Measurements from ENCODE around the gene FHOD3.
"Not testable (repeated sequence)": the region's sequence is repeated elsewhere in the genome, so short reads cannot be mapped to it uniquely, and the experiment has no call there.

Gene FHOD3

GRCh38 chr18:36798738-36799473 lies 501.4 kb downstream of the FHOD3 start:
- no peak for DNase-seq (ENCODE audit: low read depth)

- no peak for DNase-seq (ENCODE audit: low read depth)
Observed at GRCh38 chr18:36805105-36805504, 507.6 kb downstream of the FHOD3 start.

- DNase-seq (ENCODE audit: low read depth) = no peak
Observed at GRCh38 chr18:36808681-36809080, 511.2 kb downstream of the FHOD3 start.

GRCh38 chr18:36809590-36810381 lies 512.3 kb downstream of the FHOD3 start:
- DNase-seq (ENCODE audit: low read depth) = no peak

GRCh38 chr18:36811430-36811829 lies 513.9 kb downstream of the FHOD3 start:
- no peak for DNase-seq (ENCODE audit: low read depth)

GRCh38 chr18:36811955-36812354 lies 514.4 kb downstream of the FHOD3 start:
- DNase-seq (ENCODE audit: low read depth) = no peak

GRCh38 chr18:36812678-36813077 lies 515.2 kb downstream of the FHOD3 start:
- DNase-seq (ENCODE audit: low read depth) = no peak

GRCh38 chr18:36813101-36813775 lies 515.7 kb downstream of the FHOD3 start:
- DNase-seq (ENCODE audit: low read depth) = no peak

- no peak for DNase-seq (ENCODE audit: low read depth)
Observed at GRCh38 chr18:36813824-36814223, 516.3 kb downstream of the FHOD3 start.

GRCh38 chr18:36814994-36815393 lies 517.5 kb downstream of the FHOD3 start:
- DNase-seq (ENCODE audit: low read depth) = no peak

- DNase-seq (ENCODE audit: low read depth) = not testable (repeated sequence)
Observed at GRCh38 chr18:36816096-36816495, 518.6 kb downstream of the FHOD3 start.

- DNase-seq (ENCODE audit: low read depth) = no peak
Observed at GRCh38 chr18:36817039-36817438, 519.5 kb downstream of the FHOD3 start.

- DNase-seq (ENCODE audit: low read depth) = no peak
Observed at GRCh38 chr18:36818652-36819051, 521.1 kb downstream of the FHOD3 start.

- no peak for DNase-seq (ENCODE audit: low read depth)
Observed at GRCh38 chr18:36819621-36820020, 522.1 kb downstream of the FHOD3 start.

GRCh38 chr18:36821681-36822080 lies 524.2 kb downstream of the FHOD3 start:
- DNase-seq (ENCODE audit: low read depth) = no peak

- no peak for DNase-seq (ENCODE audit: low read depth)
Observed at GRCh38 chr18:36825526-36825925, 528.0 kb downstream of the FHOD3 start.

- DNase-seq (ENCODE audit: low read depth) = no peak
Observed at GRCh38 chr18:36826556-36826955, 529.0 kb downstream of the FHOD3 start.

GRCh38 chr18:36828157-36828629 lies 530.7 kb downstream of the FHOD3 start:
- no peak for DNase-seq (ENCODE audit: low read depth)

GRCh38 chr18:36828630-36829361 lies 531.3 kb downstream of the FHOD3 start, which contains the start of the genes KIAA1328 and TPGS2:
Gene KIAA1328, plus strand, starts transcription at chr18:36829127. Its CDS starts 12 bp downstream, at chr18:36829139.
Gene TPGS2, minus strand, starts transcription at chr18:36829002. Its CDS starts 235 bp downstream, at chr18:36828767.
- peak; percentile 78 for DNase-seq (ENCODE audit: low read depth)
